ENCODE results near the gene PTPRM. TPM values are rescaled to one million over a fixed set of nuclear protein-coding genes. Genes with fewer than 3 reads are reported as not detected.

Gene PTPRM
- total and polyA plus RNA-seq, 2 of the 8 experiments (the other 6 are each of a cell fraction or from before 2014, with no cell fraction given): 4.1 to 7.0 TPM

DNA sequence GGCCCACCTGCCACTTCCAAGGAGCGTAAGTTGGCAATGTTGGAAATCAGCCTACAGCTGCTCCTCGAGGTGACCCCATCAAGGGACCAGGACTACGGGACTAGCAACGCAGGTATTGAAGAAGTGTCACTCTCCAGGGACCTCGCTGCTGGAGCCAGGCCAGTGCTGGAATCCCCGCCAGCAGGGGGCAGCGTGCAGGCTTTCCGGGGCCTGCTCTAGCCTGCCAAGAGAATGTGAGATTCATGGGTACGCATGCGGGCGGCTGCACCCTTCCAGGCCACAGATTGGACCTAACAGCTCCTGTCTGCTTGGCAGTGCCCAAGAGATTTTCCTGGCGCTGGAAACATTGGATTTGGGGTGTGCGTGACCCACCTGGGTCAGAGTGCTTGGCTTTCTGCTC lies 859.3 kb downstream of the PTPRM start:
- H3K4ac ChIP-seq (replicated peaks; ENCODE audit: insufficient read length, low read depth, low read length): no peak overlapping the region
- no peaks in the 10 kb centered on the region for H3K23me2 ChIP-seq (ENCODE audit: low read depth, low read length)
- 61% methylated on average over 12 of the region's 13 CpGs; no CpG with 5 or more reads in 1 of the 2 experiments for WGBS, 2 experiments (ENCODE audit: extremely low coverage in 1 of 2, insufficient coverage in 1 of 2, insufficient read length in 1 of 2, insufficient replicate concordance in 2 of 2, low coverage in 1 of 2, low lambda C conversion rate in 2 of 2, missing lambda C conversion rate in 1 of 2)
- ChIA-PET CTCF (ENCODE audit: partially characterized antibody) (interaction anchor here (0.7 to 2.8 kb wide), 15 partner anchors 9 to 1200 kb away, joined by 3 to 12 read pairs (median 4); no protein-coding TSS in a partner anchor), POLR2A (ENCODE audit: partially characterized antibody) (no interaction called here)
- H4K20me1 ChIP-seq (replicated peaks in 1 of 2; ENCODE audit: control insufficient read depth in 1 of 2, insufficient read depth in 2 of 2, low read length in 2 of 2): no peaks in the 10 kb centered on the region
- H4K91ac ChIP-seq (replicated peaks; ENCODE audit: insufficient read length, low read length): no peak overlapping the region
- H3K36me3 ChIP-seq (ENCODE audit: control insufficient read depth in 2 of 4, insufficient read depth in 4 of 4, low read length in 3 of 4): no peaks in the 10 kb centered on the region
- no peak overlapping the region for H2AFZ ChIP-seq (ENCODE audit: low read length)
- peak in 1 of 2 experiments; percentile 89 for DNase-seq (ENCODE audit: low read depth in 1 of 2, low spot score in 2 of 2)
- no peak overlapping the region for H3K18ac ChIP-seq (ENCODE audit: extremely low read depth, low read length)
- H2AK5ac ChIP-seq (ENCODE audit: low read depth, low read length): no peak overlapping the region
- no peak overlapping the region for H2BK12ac ChIP-seq (ENCODE audit: low read depth, low read length)
- no peak overlapping the region for H2BK20ac ChIP-seq (ENCODE audit: low read length)
- H3K14ac ChIP-seq (ENCODE audit: insufficient read length): no peak overlapping the region
- H3K79me2 ChIP-seq (ENCODE audit: control insufficient read depth in 1 of 2, insufficient read depth in 2 of 2, low read length in 2 of 2): no peaks in the 10 kb centered on the region
- H3K27me3 ChIP-seq (replicated peaks in 1 of 4; ENCODE audit: control insufficient read depth in 3 of 4, extremely low read depth in 1 of 4, insufficient read depth in 3 of 4, low read length in 3 of 4): no peaks in the 10 kb centered on the region; a peak in 1 of 7 replicates
- no peak overlapping the region for H3K27ac ChIP-seq (ENCODE audit: low read depth, low read length)
- no peak overlapping the region for H3K4me3 ChIP-seq (ENCODE audit: extremely low read depth in 1 of 4, insufficient read depth in 2 of 4, low read depth in 3 of 4, low read length in 4 of 4)
- no peak overlapping the region for H4K5ac ChIP-seq (ENCODE audit: insufficient read length, low read depth, low read length)
- no peak overlapping the region for H2BK120ac ChIP-seq (replicated peaks; ENCODE audit: low read depth, low read length)
- FAIRE-seq: no peak
- H3K56ac ChIP-seq (replicated peaks; ENCODE audit: insufficient read length, low read depth, low read length): no peak overlapping the region
- H4K8ac ChIP-seq (ENCODE audit: extremely low read depth, insufficient read depth, low read length): peak overlapping the region; percentile 35; the same call in 1 of the 2 replicates
- no peak overlapping the region for H3K4me2 ChIP-seq (ENCODE audit: insufficient read depth in 1 of 2, low read depth in 2 of 2, low read length in 2 of 2)
- H3K23ac ChIP-seq (ENCODE audit: insufficient read length): no peak overlapping the region
- no peak overlapping the region for H2BK15ac ChIP-seq (ENCODE audit: low read length)
- peaks cover 4 to 12% (median 4%) of the 10 kb centered on the region in 4 experiments; a peak in 6 of 7 replicates for H3K4me1 ChIP-seq (replicated peaks in 1 of 4; ENCODE audit: control insufficient read depth in 3 of 4, insufficient read depth in 4 of 4, low read length in 3 of 4)
- H2BK5ac ChIP-seq (ENCODE audit: low read depth, low read length): no peak overlapping the region
- H3K79me1 ChIP-seq (ENCODE audit: low read depth, low read length): no peaks in the 10 kb centered on the region
- no peaks in the 10 kb centered on the region for H3K9me3 ChIP-seq (ENCODE audit: insufficient read depth in 2 of 2, low read depth in 1 of 2, low read length in 1 of 2)
- H3K9ac ChIP-seq (replicated peaks in 1 of 4; ENCODE audit: extremely low read depth in 1 of 4, low read depth in 3 of 4, low read length in 3 of 4): no peak overlapping the region
- TF ChIP-seq, protein P1, sequence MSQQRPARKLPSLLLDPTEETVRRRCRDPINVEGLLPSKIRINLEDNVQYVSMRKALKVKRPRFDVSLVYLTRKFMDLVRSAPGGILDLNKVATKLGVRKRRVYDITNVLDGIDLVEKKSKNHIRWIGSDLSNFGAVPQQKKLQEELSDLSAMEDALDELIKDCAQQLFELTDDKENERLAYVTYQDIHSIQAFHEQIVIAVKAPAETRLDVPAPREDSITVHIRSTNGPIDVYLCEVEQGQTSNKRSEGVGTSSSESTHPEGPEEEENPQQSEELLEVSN (IDR thresholded peaks at IDR 0.05): no peak
- TF ChIP-seq KDM5A (IDR thresholded peaks at IDR 0.05; ENCODE audit: low read length): no peak
- no peak for TF ChIP-seq RBBP5 (IDR thresholded peaks at IDR 0.05; ENCODE audit: borderline replicate concordance, low read depth, low read length)
- TF ChIP-seq PHF8 (conservative IDR thresholded peaks at IDR 0.05; ENCODE audit: low read depth, low read length): no peak
- peak; percentile 62; the same call in 1 of the 2 replicates for TF ChIP-seq TEAD4 (IDR thresholded peaks at IDR 0.05; ENCODE audit: low read depth, low read length)
- no peak for TF ChIP-seq HDAC2 (IDR thresholded peaks at IDR 0.05; ENCODE audit: borderline replicate concordance in 1 of 2, low read depth in 2 of 2, low read length in 2 of 2)
- peak; percentile 49 to 67 for TF ChIP-seq RAD21 (IDR thresholded peaks at IDR 0.05 in 1 of 2, conservative IDR thresholded peaks at IDR 0.05 in 1 of 2; ENCODE audit: low read depth in 2 of 2, low read length in 2 of 2)
- TF ChIP-seq YY1 (IDR thresholded peaks at IDR 0.05; ENCODE audit: low read depth, low read length): no peak
- TF ChIP-seq CEBPB (IDR thresholded peaks at IDR 0.05; ENCODE audit: low read depth, low read length): no peak
- TF ChIP-seq, protein P2, sequence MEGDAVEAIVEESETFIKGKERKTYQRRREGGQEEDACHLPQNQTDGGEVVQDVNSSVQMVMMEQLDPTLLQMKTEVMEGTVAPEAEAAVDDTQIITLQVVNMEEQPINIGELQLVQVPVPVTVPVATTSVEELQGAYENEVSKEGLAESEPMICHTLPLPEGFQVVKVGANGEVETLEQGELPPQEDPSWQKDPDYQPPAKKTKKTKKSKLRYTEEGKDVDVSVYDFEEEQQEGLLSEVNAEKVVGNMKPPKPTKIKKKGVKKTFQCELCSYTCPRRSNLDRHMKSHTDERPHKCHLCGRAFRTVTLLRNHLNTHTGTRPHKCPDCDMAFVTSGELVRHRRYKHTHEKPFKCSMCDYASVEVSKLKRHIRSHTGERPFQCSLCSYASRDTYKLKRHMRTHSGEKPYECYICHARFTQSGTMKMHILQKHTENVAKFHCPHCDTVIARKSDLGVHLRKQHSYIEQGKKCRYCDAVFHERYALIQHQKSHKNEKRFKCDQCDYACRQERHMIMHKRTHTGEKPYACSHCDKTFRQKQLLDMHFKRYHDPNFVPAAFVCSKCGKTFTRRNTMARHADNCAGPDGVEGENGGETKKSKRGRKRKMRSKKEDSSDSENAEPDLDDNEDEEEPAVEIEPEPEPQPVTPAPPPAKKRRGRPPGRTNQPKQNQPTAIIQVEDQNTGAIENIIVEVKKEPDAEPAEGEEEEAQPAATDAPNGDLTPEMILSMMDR (IDR thresholded peaks at IDR 0.05; ENCODE audit: control extremely low read depth in 1 of 3, insufficient read depth in 1 of 3, low read depth in 1 of 3, low read length in 3 of 3): peak; percentile 65 to 80 (median 76)
